Ovary (tissue), 3 donors: Measurements from ENCODE around the gene ST6GAL2.

Source experiments
- CTCF ChIP-seq, 3 donors: fragments of 450-650 bp in 2 of 3; fragments of 200-600 bp in 1 of 3; IDR thresholded peaks; one replicate each; pipeline versions ENCODE4 v1.5.1 to v1.8.0; 2016 to 2022; ENCODE audit warnings: antibody characterized with exemption in 3 of 3, mild to moderate bottlenecking in 1 of 3
- POLR2A ChIP-seq: fragments of 450-650 bp; IDR thresholded peaks from one replicate; pipeline ENCODE4 v1.6.1; 2017; ENCODE audit warnings: antibody characterized with exemption, mild to moderate bottlenecking, moderate library complexity
- donor health status: DM: no; HTN: no; CAD: no.

GRCh38 chr2:106812841-106813240, 73.1 kb downstream of the ST6GAL2 start:
- TF ChIP-seq CTCF (IDR thresholded peaks at IDR 0.05) (no peak), POLR2A (no peak)
